NB4 (cell line): ENCODE results near the gene GAGE10.

Experiments
- CTCF ChIP-seq: IDR thresholded peaks from one replicate; pipeline ENCODE4 v1.5.1; 2012; ENCODE audit warnings: low read depth, low read length
- MAX ChIP-seq: IDR thresholded peaks from 2 replicates; pipeline ENCODE4 v1.6.1; 2011; ENCODE audit warnings: low read depth, low read length
- POLR2A ChIP-seq: IDR thresholded peaks from 2 replicates; pipeline ENCODE4 v1.6.1; 2011; ENCODE audit warnings: mild to moderate bottlenecking; ENCODE audit not compliant: insufficient read length; ENCODE audit errors: extremely low read depth

GRCh38 chrX:49266523-49267445, 36.7 kb upstream of the GAGE10 start:
- TF ChIP-seq CTCF, result no peak
- no peak for TF ChIP-seq MAX
- TF ChIP-seq POLR2A, result no peak
